HepG2 (cell line): ENCODE data around the gene BPIFB2. TPM values are rescaled to one million over a fixed set of nuclear protein-coding genes. Genes with fewer than 3 reads are reported as not detected.

Experiments used
- DNMT1 ChIP-seq: sonication (generic); formaldehyde crosslinking; IDR thresholded peaks from 2 replicates; pipeline ENCODE4 v1.5.1; 2020; ENCODE audit warnings: mild to moderate bottlenecking, missing genetic modification reagents
- IKZF5 ChIP-seq: IDR thresholded peaks from 2 replicates; pipeline ENCODE4 v1.6.1; 2018; ENCODE audit warnings: missing genetic modification reagents, mild to moderate bottlenecking, missing compliant biosample characterization
- JUNB ChIP-seq: sonication (generic); formaldehyde crosslinking; IDR thresholded peaks from 2 replicates; pipeline ENCODE4 v1.8.0; 2022; ENCODE audit warnings: missing genetic modification reagents, mild to moderate bottlenecking, borderline replicate concordance
- KDM4B ChIP-seq: sonication (generic); formaldehyde crosslinking; IDR thresholded peaks from 2 replicates; pipeline ENCODE4 v1.4.0; 2020; ENCODE audit warnings: missing genetic modification reagents
- ONECUT2 ChIP-seq: sonication (generic); formaldehyde crosslinking; IDR thresholded peaks from 2 replicates; pipeline ENCODE4 v1.4.0; 2020; ENCODE audit warnings: missing genetic modification reagents
- RARA ChIP-seq: IDR thresholded peaks from 2 replicates; pipeline ENCODE4 v1.6.1; 2016; ENCODE audit warnings: missing genetic modification reagents, missing compliant biosample characterization
- SPEN ChIP-seq: sonication (generic); formaldehyde crosslinking; IDR thresholded peaks from 2 replicates; pipeline ENCODE4 v1.5.1; 2020; ENCODE audit warnings: low read depth, mild to moderate bottlenecking, missing genetic modification reagents
- TGIF2 ChIP-seq: IDR thresholded peaks from 2 replicates; pipeline ENCODE4 v1.6.1; 2016; ENCODE audit warnings: control low read depth, missing compliant biosample characterization
- THAP8 ChIP-seq: sonication (generic); formaldehyde crosslinking; IDR thresholded peaks from 2 replicates; pipeline ENCODE4 v1.5.1; 2020; ENCODE audit warnings: missing genetic modification reagents, mild to moderate bottlenecking, borderline replicate concordance
- ZFX ChIP-seq: sonication (generic); formaldehyde crosslinking; IDR thresholded peaks from 2 replicates; pipeline ENCODE4 v1.4.0; 2020; ENCODE audit warnings: mild to moderate bottlenecking, low read depth, missing genetic modification reagents, moderate library complexity
- ZKSCAN8 ChIP-seq: IDR thresholded peaks from 2 replicates; pipeline ENCODE4 v1.6.1; 2016; ENCODE audit warnings: borderline replicate concordance, missing genetic modification reagents, missing compliant biosample characterization
- ZNF569 ChIP-seq: sonication (generic); formaldehyde crosslinking; IDR thresholded peaks from 2 replicates; pipeline ENCODE4 v1.5.0; 2020; ENCODE audit warnings: mild to moderate bottlenecking, missing genetic modification reagents, moderate library complexity, borderline replicate concordance
- ZNF781 ChIP-seq: sonication (generic); formaldehyde crosslinking; IDR thresholded peaks from 2 replicates; pipeline ENCODE4 v1.5.1; 2020; ENCODE audit warnings: borderline replicate concordance, mild to moderate bottlenecking, missing genetic modification reagents; ENCODE audit errors: not compliant biosample characterization
- polyA plus RNA-seq, 8 experiments: library from polyadenylated mRNA; depleted of rRNA in 3 of 8; stranded (reverse) in 7 of 8; unstranded in 1 of 8; fragments of >200 nt; fragmentation: Illumina TruSeq in 4 of 8; extraction: Trizol in 4 of 8; gene quantifications; 2 replicates each; pipeline versions ENCODE4 v1.2.1 to v1.2.3, GENCODE V29; 2011 to 2016; ENCODE audit warnings: low read depth in 4 of 8, missing spikeins in 1 of 8, mixed read lengths in 1 of 8; ENCODE audit not compliant: insufficient read depth in 1 of 8
- total RNA-seq, 5 experiments: library from RNA; depleted of rRNA; stranded (reverse); fragments of >200 nt; fragmentation: Illumina TruSeq; extraction: Trizol; gene quantifications; 2 replicates each; pipeline ENCODE4 v1.2.3, GENCODE V29; 2016; ENCODE audit warnings: low read depth in 1 of 5
- TF ChIP-seq, protein P1 (sequence below): sonication (generic); formaldehyde crosslinking; IDR thresholded peaks from 2 replicates; pipeline ENCODE4 v1.4.0; 2020; ENCODE audit warnings: missing genetic modification reagents
- TF ChIP-seq, protein P2 (sequence below): sonication (generic); formaldehyde crosslinking; IDR thresholded peaks from 2 replicates; pipeline ENCODE4 v1.4.0; 2020; ENCODE audit warnings: low read depth, missing genetic modification reagents
- TF ChIP-seq, protein P3 (sequence below): sonication (generic); formaldehyde crosslinking; IDR thresholded peaks from 2 replicates; pipeline ENCODE4 v1.5.1; 2020; ENCODE audit warnings: mild to moderate bottlenecking, missing genetic modification reagents, moderate library complexity

Gene BPIFB2
- total and polyA plus RNA-seq, 2 of the 13 experiments (the other 11 are each of a cell fraction or from before 2014, with no cell fraction given): 54.5 to 902 TPM

DNA sequence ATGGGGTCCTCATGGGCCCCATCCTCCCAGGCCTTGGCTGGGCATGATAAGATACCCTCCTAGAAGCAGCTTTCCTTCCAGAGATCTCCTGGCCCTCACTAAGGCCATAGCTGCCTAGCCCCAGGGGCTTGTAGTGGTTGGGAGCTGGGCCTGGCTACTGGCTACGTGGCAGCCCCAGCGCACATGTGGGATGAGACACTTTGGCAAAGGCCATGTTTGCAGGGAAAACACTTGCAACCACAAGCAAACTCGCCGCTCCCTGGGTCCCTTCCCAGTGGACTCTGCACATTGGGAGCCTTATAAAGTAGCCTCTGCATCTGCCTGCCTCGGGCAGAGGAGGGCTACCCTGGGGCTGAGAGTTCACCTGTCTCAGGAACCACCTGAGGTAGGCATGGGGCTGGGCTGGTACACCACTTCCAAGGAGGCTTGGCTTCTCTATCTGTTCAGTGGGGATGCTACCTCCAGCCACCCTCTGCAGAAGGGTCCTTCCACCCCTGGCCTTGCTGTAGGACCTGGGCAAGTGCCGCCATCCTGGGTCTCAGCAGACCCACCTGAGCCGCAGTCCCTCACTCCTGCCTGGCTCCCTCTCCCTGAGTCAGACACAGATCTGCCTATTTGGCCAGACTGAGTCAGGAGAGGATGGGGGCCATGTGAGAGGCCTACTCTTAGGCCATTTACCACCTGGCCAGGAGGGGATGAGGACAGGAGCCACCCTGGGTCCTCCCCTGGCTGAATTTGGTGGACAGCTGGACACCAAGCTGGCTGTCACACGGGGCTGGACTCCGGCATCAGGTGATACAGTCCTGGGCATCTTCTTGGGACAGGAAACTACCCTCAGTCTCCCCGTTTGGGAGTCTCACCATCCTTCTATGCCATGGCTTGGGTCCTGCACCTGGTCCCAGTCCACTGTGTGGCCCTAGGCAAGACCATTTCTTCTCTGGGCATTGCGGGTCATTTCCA lies at the start of gene BPIFB2 (continued):
- peak; percentile 89 for TF ChIP-seq RARA (CRISPR knock-in tag)
- TF ChIP-seq, protein P1, sequence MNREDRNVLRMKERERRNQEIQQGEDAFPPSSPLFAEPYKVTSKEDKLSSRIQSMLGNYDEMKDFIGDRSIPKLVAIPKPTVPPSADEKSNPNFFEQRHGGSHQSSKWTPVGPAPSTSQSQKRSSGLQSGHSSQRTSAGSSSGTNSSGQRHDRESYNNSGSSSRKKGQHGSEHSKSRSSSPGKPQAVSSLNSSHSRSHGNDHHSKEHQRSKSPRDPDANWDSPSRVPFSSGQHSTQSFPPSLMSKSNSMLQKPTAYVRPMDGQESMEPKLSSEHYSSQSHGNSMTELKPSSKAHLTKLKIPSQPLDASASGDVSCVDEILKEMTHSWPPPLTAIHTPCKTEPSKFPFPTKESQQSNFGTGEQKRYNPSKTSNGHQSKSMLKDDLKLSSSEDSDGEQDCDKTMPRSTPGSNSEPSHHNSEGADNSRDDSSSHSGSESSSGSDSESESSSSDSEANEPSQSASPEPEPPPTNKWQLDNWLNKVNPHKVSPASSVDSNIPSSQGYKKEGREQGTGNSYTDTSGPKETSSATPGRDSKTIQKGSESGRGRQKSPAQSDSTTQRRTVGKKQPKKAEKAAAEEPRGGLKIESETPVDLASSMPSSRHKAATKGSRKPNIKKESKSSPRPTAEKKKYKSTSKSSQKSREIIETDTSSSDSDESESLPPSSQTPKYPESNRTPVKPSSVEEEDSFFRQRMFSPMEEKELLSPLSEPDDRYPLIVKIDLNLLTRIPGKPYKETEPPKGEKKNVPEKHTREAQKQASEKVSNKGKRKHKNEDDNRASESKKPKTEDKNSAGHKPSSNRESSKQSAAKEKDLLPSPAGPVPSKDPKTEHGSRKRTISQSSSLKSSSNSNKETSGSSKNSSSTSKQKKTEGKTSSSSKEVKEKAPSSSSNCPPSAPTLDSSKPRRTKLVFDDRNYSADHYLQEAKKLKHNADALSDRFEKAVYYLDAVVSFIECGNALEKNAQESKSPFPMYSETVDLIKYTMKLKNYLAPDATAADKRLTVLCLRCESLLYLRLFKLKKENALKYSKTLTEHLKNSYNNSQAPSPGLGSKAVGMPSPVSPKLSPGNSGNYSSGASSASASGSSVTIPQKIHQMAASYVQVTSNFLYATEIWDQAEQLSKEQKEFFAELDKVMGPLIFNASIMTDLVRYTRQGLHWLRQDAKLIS (CRISPR knock-in tag): 0 out of 2 replicates have a peak, but pooled peaks have one; percentile 86
- TF ChIP-seq ZNF569: peak; percentile 70; the same call in 1 of the 2 replicates
- TF ChIP-seq ZKSCAN8 (CRISPR knock-in tag): peak; percentile 86
- TF ChIP-seq TGIF2: peak; percentile 58; the same call in 1 of the 2 replicates
- TF ChIP-seq, protein P2, sequence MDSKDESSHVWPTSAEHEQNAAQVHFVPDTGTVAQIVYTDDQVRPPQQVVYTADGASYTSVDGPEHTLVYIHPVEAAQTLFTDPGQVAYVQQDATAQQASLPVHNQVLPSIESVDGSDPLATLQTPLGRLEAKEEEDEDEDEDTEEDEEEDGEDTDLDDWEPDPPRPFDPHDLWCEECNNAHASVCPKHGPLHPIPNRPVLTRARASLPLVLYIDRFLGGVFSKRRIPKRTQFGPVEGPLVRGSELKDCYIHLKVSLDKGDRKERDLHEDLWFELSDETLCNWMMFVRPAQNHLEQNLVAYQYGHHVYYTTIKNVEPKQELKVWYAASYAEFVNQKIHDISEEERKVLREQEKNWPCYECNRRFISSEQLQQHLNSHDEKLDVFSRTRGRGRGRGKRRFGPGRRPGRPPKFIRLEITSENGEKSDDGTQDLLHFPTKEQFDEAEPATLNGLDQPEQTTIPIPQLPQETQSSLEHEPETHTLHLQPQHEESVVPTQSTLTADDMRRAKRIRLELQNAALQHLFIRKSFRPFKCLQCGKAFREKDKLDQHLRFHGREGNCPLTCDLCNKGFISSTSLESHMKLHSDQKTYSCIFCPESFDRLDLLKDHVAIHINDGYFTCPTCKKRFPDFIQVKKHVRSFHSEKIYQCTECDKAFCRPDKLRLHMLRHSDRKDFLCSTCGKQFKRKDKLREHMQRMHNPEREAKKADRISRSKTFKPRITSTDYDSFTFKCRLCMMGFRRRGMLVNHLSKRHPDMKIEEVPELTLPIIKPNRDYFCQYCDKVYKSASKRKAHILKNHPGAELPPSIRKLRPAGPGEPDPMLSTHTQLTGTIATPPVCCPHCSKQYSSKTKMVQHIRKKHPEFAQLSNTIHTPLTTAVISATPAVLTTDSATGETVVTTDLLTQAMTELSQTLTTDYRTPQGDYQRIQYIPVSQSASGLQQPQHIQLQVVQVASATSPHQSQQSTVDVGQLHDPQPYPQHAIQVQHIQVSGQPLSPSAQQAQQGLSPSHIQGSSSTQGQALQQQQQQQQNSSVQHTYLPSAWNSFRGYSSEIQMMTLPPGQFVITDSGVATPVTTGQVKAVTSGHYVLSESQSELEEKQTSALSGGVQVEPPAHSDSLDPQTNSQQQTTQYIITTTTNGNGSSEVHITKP: peak; percentile 77; the same call in 1 of the 2 replicates
- TF ChIP-seq ZNF781: no peak
- TF ChIP-seq DNMT1 (CRISPR knock-in tag): no peak; the same call in 1 of the 2 replicates
- peak; percentile 88 for TF ChIP-seq IKZF5 (CRISPR knock-in tag)
- TF ChIP-seq ZFX (CRISPR knock-in tag): peak; percentile 96
- TF ChIP-seq THAP8 (CRISPR knock-in tag): peak; percentile 21; the same call in 1 of the 2 replicates
- peak; percentile 17; the same call in 1 of the 2 replicates for TF ChIP-seq KDM4B (CRISPR knock-in tag)
- TF ChIP-seq ONECUT2 (CRISPR knock-in tag): no peak
- no peak for TF ChIP-seq JUNB (CRISPR knock-in tag)
- TF ChIP-seq, protein P3, sequence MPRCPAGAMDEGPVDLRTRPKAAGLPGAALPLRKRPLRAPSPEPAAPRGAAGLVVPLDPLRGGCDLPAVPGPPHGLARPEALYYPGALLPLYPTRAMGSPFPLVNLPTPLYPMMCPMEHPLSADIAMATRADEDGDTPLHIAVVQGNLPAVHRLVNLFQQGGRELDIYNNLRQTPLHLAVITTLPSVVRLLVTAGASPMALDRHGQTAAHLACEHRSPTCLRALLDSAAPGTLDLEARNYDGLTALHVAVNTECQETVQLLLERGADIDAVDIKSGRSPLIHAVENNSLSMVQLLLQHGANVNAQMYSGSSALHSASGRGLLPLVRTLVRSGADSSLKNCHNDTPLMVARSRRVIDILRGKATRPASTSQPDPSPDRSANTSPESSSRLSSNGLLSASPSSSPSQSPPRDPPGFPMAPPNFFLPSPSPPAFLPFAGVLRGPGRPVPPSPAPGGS (CRISPR knock-in tag): peak; percentile 83
- peak; percentile 90 for TF ChIP-seq SPEN (CRISPR knock-in tag)
